Osteoblast (primary cell): ENCODE data around the gene LRP11. TPM values are rescaled to one million over a fixed set of nuclear protein-coding genes. Genes with fewer than 3 reads are reported as not detected.

Source experiments
- DNase-seq: peaks from one replicate; pipeline ENCODE4 v3.0.0; 2011; ENCODE audit warnings: low spot score, mixed read lengths; ENCODE audit not compliant: insufficient read length; ENCODE audit errors: missing footprints
- H2AFZ ChIP-seq: 2 replicates; pipeline ENCODE4 v1.6.0; 2011; ENCODE audit warnings: mild to moderate bottlenecking, low read length
- H3K27ac ChIP-seq: 2 replicates; pipeline ENCODE4 v1.5.1; 2011; ENCODE audit warnings: mild to moderate bottlenecking, low read depth, low read length, moderate library complexity
- H3K27me3 ChIP-seq: 2 replicates; pipeline ENCODE4 v1.6.0; 2012; ENCODE audit warnings: mild to moderate bottlenecking, control low read depth, inconsistent platforms, low read length, moderate library complexity; ENCODE audit not compliant: insufficient read depth
- H3K36me3 ChIP-seq: 2 replicates; pipeline ENCODE4 v1.5.1; 2011; ENCODE audit warnings: mild to moderate bottlenecking, low read length, control low read depth, moderate library complexity; ENCODE audit not compliant: insufficient read depth
- H3K4me1 ChIP-seq: 2 replicates; pipeline ENCODE4 v1.5.1; 2011; ENCODE audit warnings: mild to moderate bottlenecking, low read length, control low read depth, moderate library complexity; ENCODE audit not compliant: insufficient read depth
- H3K4me2 ChIP-seq: 2 replicates; pipeline ENCODE4 v1.6.0; 2011; ENCODE audit warnings: mild to moderate bottlenecking, low read length; ENCODE audit not compliant: insufficient read depth
- H3K4me3 ChIP-seq: fragments of 200-600 bp; sonication (generic); 3 replicates; pipeline ENCODE4 v1.5.1; 2012; ENCODE audit warnings: mild to moderate bottlenecking, low read length, inconsistent platforms; ENCODE audit not compliant: insufficient read depth
- H3K79me2 ChIP-seq: 2 replicates; pipeline ENCODE4 v1.6.0; 2012; ENCODE audit warnings: mild to moderate bottlenecking, low read length, control low read depth, inconsistent platforms; ENCODE audit not compliant: insufficient read depth
- H3K9me3 ChIP-seq: 2 replicates; pipeline ENCODE4 v1.5.1; 2011; ENCODE audit warnings: low read depth, low read length, control low read depth
- H4K20me1 ChIP-seq: 2 replicates; pipeline ENCODE4 v1.6.0; 2012; ENCODE audit warnings: mild to moderate bottlenecking, low read length, control low read depth; ENCODE audit not compliant: insufficient read depth
- CTCF ChIP-seq: IDR thresholded peaks from 2 replicates; pipeline ENCODE4 v1.5.1; 2011; ENCODE audit warnings: mild to moderate bottlenecking, low read depth, low read length, moderate library complexity; ENCODE audit errors: extremely low read depth
- total RNA-seq: library from RNA; depleted of rRNA; stranded (reverse); fragments of >200 nt; gene quantifications from 2 replicates; pipeline ENCODE4 v1.2.3, GENCODE V29; 2012

The LRP11 gene
- total RNA-seq, 1 donor, result 39.4 TPM

GRCh38 chr6:149903938-149904611 lies 39.9 kb upstream of the LRP11 start:
- Histone ChIP-seq H3K9me3 (no peaks in the 10 kb centered on the region), H3K27ac (no peak overlapping the region), H3K4me1 (no peaks in the 10 kb centered on the region), H2AFZ (no peak overlapping the region), H3K4me3 (no peak overlapping the region), H3K4me2 (no peak overlapping the region), H3K27me3 (no peaks in the 10 kb centered on the region), H4K20me1 (no peaks in the 10 kb centered on the region), H3K36me3 (no peaks in the 10 kb centered on the region), H3K79me2 (no peaks in the 10 kb centered on the region)
- no peak for TF ChIP-seq CTCF
- no peak for DNase-seq

GRCh38 chr6:149901444-149902140 lies 37.4 kb upstream of the LRP11 start:
- Histone ChIP-seq H3K4me3 (no peak overlapping the region), H2AFZ (no peak overlapping the region), H3K4me1 (peaks cover 13% of the 10 kb centered on the region), H3K4me2 (no peak overlapping the region), H3K79me2 (no peaks in the 10 kb centered on the region), H3K9me3 (no peaks in the 10 kb centered on the region), H3K27ac (no peak overlapping the region), H3K36me3 (no peaks in the 10 kb centered on the region), H3K27me3 (no peaks in the 10 kb centered on the region), H4K20me1 (no peaks in the 10 kb centered on the region)
- TF ChIP-seq CTCF, result no peak
- DNase-seq, result no peak

- Histone ChIP-seq H2AFZ (no peak overlapping the region), H3K36me3 (no peaks in the 10 kb centered on the region), H3K27me3 (no peaks in the 10 kb centered on the region), H3K9me3 (no peaks in the 10 kb centered on the region), H3K4me3 (no peak overlapping the region), H3K79me2 (no peaks in the 10 kb centered on the region), H3K4me1 (peaks cover 21% of the 10 kb centered on the region), H4K20me1 (no peaks in the 10 kb centered on the region), H3K27ac (no peak overlapping the region), H3K4me2 (no peak overlapping the region)
- no peak for TF ChIP-seq CTCF
- DNase-seq, result no peak
Measured at GRCh38 chr6:149900620-149901443, 36.7 kb upstream of the LRP11 start.
